HEK293 (cell line): ENCODE data around the gene PSMD13.

ENCODE experiments used
- CTCF ChIA-PET: fragments of 350-600 bp; formaldehyde crosslinking; extraction: SDS; loops from one replicate; lab custom pipeline; 2021; ENCODE audit warnings: antibody characterized with exemption; lab: Yijun Ruan, JAX
- POLR2A ChIA-PET: fragments of 300-600 bp; formaldehyde crosslinking; extraction: SDS; loops from one replicate; lab custom pipeline; 2020; ENCODE audit warnings: antibody characterized with exemption, inconsistent platforms; lab: Yijun Ruan, JAX
- H3K27ac ChIP-seq: fragments of 200-500 bp; sonication (Bioruptor generic); 2 replicates; pipeline ENCODE4 v1.5.1; 2014; ENCODE audit warnings: low read depth, low read length, control low read depth, inconsistent platforms; ENCODE audit errors: extremely low read depth
- H3K36me3 ChIP-seq, 2 experiments: fragments of 200-500 bp in 1 of 2; sonication (Bioruptor generic) in 1 of 2; 1 replicate in 1 of 2; 2 replicates in 1 of 2; pipeline ENCODE4 v1.5.1; 2014 to 2017; ENCODE audit warnings: inconsistent platforms in 2 of 2, low read length in 2 of 2; ENCODE audit not compliant: control insufficient read depth in 2 of 2, insufficient read depth in 1 of 2
- H3K4me1 ChIP-seq: fragments of 200-500 bp; sonication (Bioruptor generic); 2 replicates; pipeline ENCODE4 v1.5.1; 2014; ENCODE audit warnings: mild to moderate bottlenecking, low read length, inconsistent platforms; ENCODE audit not compliant: control insufficient read depth, insufficient read depth
- H3K4me3 ChIP-seq: 2 replicates; pipeline ENCODE4 v1.5.1; 2011; ENCODE audit warnings: low read depth, mild to moderate bottlenecking, control low read depth, low read length, moderate library complexity
- H3K9me3 ChIP-seq: fragments of 200-500 bp; sonication (Bioruptor generic); 2 replicates; pipeline ENCODE4 v1.5.1; 2014; ENCODE audit warnings: low read depth, low read length, inconsistent platforms; ENCODE audit not compliant: control insufficient read depth, insufficient read depth
- BCL11B ChIP-seq: fragments of 450-650 bp; formaldehyde crosslinking; IDR thresholded peaks from 2 replicates; pipeline ENCODE4 v1.5.1; 2016; ENCODE audit warnings: low read depth, missing biosample characterization, missing genetic modification characterization
- IKZF3 ChIP-seq: fragments of 450-650 bp; IDR thresholded peaks from 2 replicates; pipeline ENCODE4 v1.5.0; 2018; ENCODE audit warnings: missing biosample characterization, mild to moderate bottlenecking, missing genetic modification characterization, moderate library complexity
- KLF7 ChIP-seq: fragments of 450-650 bp; formaldehyde crosslinking; IDR thresholded peaks from 2 replicates; pipeline ENCODE4 v1.5.1; 2016; ENCODE audit warnings: missing biosample characterization, missing genetic modification characterization, borderline replicate concordance
- MEIS1 ChIP-seq: sonication (generic); formaldehyde crosslinking; IDR thresholded peaks from 2 replicates; pipeline ENCODE4 v1.8.1; 2022; ENCODE audit warnings: missing genetic modification reagents, mild to moderate bottlenecking, borderline replicate concordance
- SALL2 ChIP-seq: fragments of 450-650 bp; formaldehyde crosslinking; IDR thresholded peaks from 2 replicates; pipeline ENCODE4 v1.5.0; 2017; ENCODE audit warnings: missing biosample characterization, mild to moderate bottlenecking, missing genetic modification characterization, borderline replicate concordance
- SCRT2 ChIP-seq: fragments of 450-650 bp; formaldehyde crosslinking; IDR thresholded peaks from 2 replicates; pipeline ENCODE4 v1.5.1; 2016; ENCODE audit warnings: missing biosample characterization, missing genetic modification characterization
- SP3 ChIP-seq: fragments of 450-650 bp; formaldehyde crosslinking; IDR thresholded peaks from 2 replicates; pipeline ENCODE4 v1.5.1; 2016; ENCODE audit warnings: missing biosample characterization, missing genetic modification characterization
- ZBTB8A ChIP-seq: fragments of 450-650 bp; formaldehyde crosslinking; IDR thresholded peaks from 2 replicates; pipeline ENCODE4 v1.5.1; 2016; ENCODE audit warnings: missing biosample characterization, missing genetic modification characterization
- ZFP69B ChIP-seq: fragments of 450-650 bp; formaldehyde crosslinking; IDR thresholded peaks from 2 replicates; pipeline ENCODE4 v1.5.1; 2016; ENCODE audit warnings: missing biosample characterization, missing genetic modification characterization
- ZNF114 ChIP-seq: fragments of 450-650 bp; formaldehyde crosslinking; IDR thresholded peaks from 2 replicates; pipeline ENCODE4 v1.5.0; 2017; ENCODE audit warnings: missing biosample characterization, missing genetic modification characterization
- ZNF202 ChIP-seq: fragments of 450-650 bp; formaldehyde crosslinking; IDR thresholded peaks from 2 replicates; pipeline ENCODE4 v1.5.1; 2016; ENCODE audit warnings: missing biosample characterization, missing genetic modification characterization, borderline replicate concordance
- ZNF23 ChIP-seq: fragments of 450-650 bp; formaldehyde crosslinking; IDR thresholded peaks from 2 replicates; pipeline ENCODE4 v1.5.1; 2016; ENCODE audit warnings: missing biosample characterization, missing genetic modification characterization, borderline replicate concordance
- ZNF362 ChIP-seq: fragments of 450-650 bp; formaldehyde crosslinking; IDR thresholded peaks from 2 replicates; pipeline ENCODE4 v1.5.1; 2016; ENCODE audit warnings: missing biosample characterization, missing genetic modification characterization
- ZNF518A ChIP-seq: fragments of 450-650 bp; formaldehyde crosslinking; conservative IDR thresholded peaks from 2 replicates; pipeline ENCODE4 v1.5.1; 2016; ENCODE audit warnings: low read depth, missing biosample characterization, missing genetic modification characterization
- ZNF654 ChIP-seq: fragments of 450-650 bp; formaldehyde crosslinking; IDR thresholded peaks from 2 replicates; pipeline ENCODE4 v1.5.1; 2016; ENCODE audit warnings: low read depth, missing biosample characterization, missing genetic modification characterization
- ZNF707 ChIP-seq: fragments of 450-650 bp; formaldehyde crosslinking; IDR thresholded peaks from 2 replicates; pipeline ENCODE4 v1.5.1; 2016; ENCODE audit warnings: missing biosample characterization, missing genetic modification characterization
- ZSCAN16 ChIP-seq: fragments of 450-650 bp; formaldehyde crosslinking; IDR thresholded peaks from 2 replicates; pipeline ENCODE4 v1.5.1; 2016; ENCODE audit warnings: missing biosample characterization, missing genetic modification characterization
- TF ChIP-seq, protein P1 (sequence below): fragments of 450-650 bp; formaldehyde crosslinking; IDR thresholded peaks from 2 replicates; pipeline ENCODE4 v1.5.1; 2016; ENCODE audit warnings: missing biosample characterization, missing genetic modification characterization
- TF ChIP-seq, protein P2 (sequence below): fragments of 450-650 bp; formaldehyde crosslinking; IDR thresholded peaks from 2 replicates; pipeline ENCODE4; 2016; ENCODE audit warnings: missing biosample characterization, missing genetic modification characterization

Gene PSMD13

DNA sequence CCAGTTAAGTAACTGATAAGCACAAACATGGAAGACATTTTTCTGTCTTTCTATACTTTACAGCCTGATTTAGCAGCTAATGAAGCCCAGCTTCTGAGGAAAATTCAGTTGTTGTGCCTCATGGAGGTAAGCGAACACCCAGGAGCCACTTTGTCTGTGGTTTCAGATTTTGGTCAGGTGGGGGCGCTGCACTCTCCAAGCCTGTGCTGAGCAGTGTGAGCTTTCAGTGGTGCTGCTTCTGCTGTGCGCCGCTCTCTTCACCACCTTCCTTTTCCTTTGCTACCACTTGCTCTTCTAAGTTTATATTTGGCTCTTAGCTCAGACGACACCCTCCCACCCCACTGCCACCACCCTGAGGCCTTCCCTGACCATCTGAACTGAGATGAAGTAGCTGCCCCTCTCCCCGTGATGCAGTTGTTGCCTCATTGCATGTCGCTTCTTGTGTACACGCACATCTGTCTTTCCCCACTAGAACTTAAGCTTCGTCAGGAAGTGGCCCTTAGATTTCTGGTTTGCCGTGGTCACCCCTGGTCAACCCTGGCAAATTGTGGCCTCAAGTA, 14.0 kb downstream of the PSMD13 start:
- Histone ChIP-seq H3K27ac (no peak overlapping the region), H3K4me1 (no peaks in the 10 kb centered on the region), H3K9me3 (no peaks in the 10 kb centered on the region), H3K4me3 (no peak overlapping the region), H3K36me3 (peaks cover 0 to 79% of the 10 kb centered on the region in 2 experiments)
- TF ChIP-seq, protein P1, sequence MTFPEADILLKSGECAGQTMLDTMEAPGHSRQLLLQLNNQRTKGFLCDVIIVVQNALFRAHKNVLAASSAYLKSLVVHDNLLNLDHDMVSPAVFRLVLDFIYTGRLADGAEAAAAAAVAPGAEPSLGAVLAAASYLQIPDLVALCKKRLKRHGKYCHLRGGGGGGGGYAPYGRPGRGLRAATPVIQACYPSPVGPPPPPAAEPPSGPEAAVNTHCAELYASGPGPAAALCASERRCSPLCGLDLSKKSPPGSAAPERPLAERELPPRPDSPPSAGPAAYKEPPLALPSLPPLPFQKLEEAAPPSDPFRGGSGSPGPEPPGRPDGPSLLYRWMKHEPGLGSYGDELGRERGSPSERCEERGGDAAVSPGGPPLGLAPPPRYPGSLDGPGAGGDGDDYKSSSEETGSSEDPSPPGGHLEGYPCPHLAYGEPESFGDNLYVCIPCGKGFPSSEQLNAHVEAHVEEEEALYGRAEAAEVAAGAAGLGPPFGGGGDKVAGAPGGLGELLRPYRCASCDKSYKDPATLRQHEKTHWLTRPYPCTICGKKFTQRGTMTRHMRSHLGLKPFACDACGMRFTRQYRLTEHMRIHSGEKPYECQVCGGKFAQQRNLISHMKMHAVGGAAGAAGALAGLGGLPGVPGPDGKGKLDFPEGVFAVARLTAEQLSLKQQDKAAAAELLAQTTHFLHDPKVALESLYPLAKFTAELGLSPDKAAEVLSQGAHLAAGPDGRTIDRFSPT (tag by site-specific recombination) = no peak
- TF ChIP-seq ZSCAN16 (tag by site-specific recombination) (no peak), ZNF362 (tag by site-specific recombination) (no peak), ZNF654 (tag by site-specific recombination) (peak; percentile 40), ZNF707 (tag by site-specific recombination) (no peak), SALL2 (tag by site-specific recombination) (no peak)
- ChIA-PET CTCF (interaction anchor here (0.6 to 3.7 kb wide), 40 partner anchors 10 to 201 kb away, joined by 3 to 35 read pairs (median 5); partner anchors contain the start of genes BET1L, IFITM2, NLRP6 and PGGHG), POLR2A (interaction anchor here (1.1 kb wide), 1 partner anchor 44 kb away, joined by 4 read pairs; the partner anchor contains the start of genes BET1L and RIC8A)

DNA sequence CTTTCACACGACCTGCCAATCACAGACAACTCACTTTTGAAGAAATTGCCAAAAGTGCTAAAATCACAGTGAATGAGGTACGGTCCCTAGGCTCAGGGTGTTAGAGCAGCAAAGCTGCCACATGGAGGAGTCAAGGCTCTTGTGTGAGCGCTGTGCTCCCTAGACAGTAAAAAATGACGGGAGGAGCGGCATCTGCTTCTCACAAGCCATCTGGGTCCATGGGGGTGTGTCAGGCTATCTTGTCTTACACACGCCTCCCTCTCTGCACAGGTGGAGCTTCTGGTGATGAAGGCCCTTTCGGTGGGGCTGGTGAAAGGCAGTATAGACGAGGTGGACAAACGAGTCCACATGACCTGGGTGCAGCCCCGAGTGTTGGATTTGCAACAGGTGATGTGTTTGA, 14.8 kb downstream of the PSMD13 start:
- ChIA-PET CTCF (interaction anchor here (0.6 to 3.7 kb wide), 27 partner anchors 9 to 197 kb away, joined by 3 to 35 read pairs (median 6); partner anchors contain the start of genes IFITM2, NLRP6, PSMD13 and SIRT3), POLR2A (interaction anchor here (1.1 kb wide), 1 partner anchor 44 kb away, joined by 4 read pairs; the partner anchor contains the start of genes BET1L and RIC8A)
- Histone ChIP-seq H3K36me3 (peaks cover 0 to 71% of the 10 kb centered on the region in 2 experiments; a peak in 2 of 3 replicates), H3K4me3 (no peak overlapping the region), H3K27ac (no peak overlapping the region), H3K4me1 (no peaks in the 10 kb centered on the region), H3K9me3 (no peaks in the 10 kb centered on the region)
- TF ChIP-seq KLF7 (tag by site-specific recombination) (no peak), SCRT2 (peak; percentile 52; the same call in 1 of the 2 replicates)

- H3K27ac ChIP-seq = no peak overlapping the region
- CTCF ChIA-PET = interaction anchor here (1.2 to 2.9 kb wide), 2 partner anchors 8 to 15 kb away, joined by 4 to 30 read pairs; no protein-coding TSS in a partner anchor
- peaks cover 0 to 60% of the 10 kb centered on the region in 2 experiments; a peak in 2 of 3 replicates for H3K36me3 ChIP-seq
- no peaks in the 10 kb centered on the region for H3K4me1 ChIP-seq
- no peak for TF ChIP-seq ZFP69B (tag by site-specific recombination)
- TF ChIP-seq, protein P2, sequence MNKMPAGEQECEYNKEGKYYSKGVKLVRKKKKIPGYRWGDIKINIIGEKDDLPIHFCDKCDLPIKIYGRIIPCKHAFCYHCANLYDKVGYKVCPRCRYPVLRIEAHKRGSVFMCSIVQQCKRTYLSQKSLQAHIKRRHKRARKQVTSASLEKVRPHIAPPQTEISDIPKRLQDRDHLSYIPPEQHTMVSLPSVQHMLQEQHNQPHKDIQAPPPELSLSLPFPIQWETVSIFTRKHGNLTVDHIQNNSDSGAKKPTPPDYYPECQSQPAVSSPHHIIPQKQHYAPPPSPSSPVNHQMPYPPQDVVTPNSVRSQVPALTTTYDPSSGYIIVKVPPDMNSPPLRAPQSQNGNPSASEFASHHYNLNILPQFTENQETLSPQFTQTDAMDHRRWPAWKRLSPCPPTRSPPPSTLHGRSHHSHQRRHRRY (tag by site-specific recombination) = no peak
- no peak for TF ChIP-seq BCL11B (tag by site-specific recombination)
- no peak for TF ChIP-seq ZNF23 (tag by site-specific recombination)
- no peak for TF ChIP-seq ZBTB8A
- TF ChIP-seq IKZF3 = no peak
- TF ChIP-seq MEIS1 (CRISPR knock-in tag) = no peak
- no peak for TF ChIP-seq ZNF114
- TF ChIP-seq ZNF202 (tag by site-specific recombination) = no peak
- no peak for TF ChIP-seq ZNF518A (tag by site-specific recombination)
- no peak for TF ChIP-seq SP3 (tag by site-specific recombination)
- H3K9me3 ChIP-seq = no peaks in the 10 kb centered on the region
- H3K4me3 ChIP-seq = no peak overlapping the region
- POLR2A ChIA-PET = no interaction called here
Measured at GRCh38 chr11:252666-253065, 15.9 kb downstream of the PSMD13 start.
